Smooth muscle cell (in vitro differentiated cells): ENCODE results near the gene PSMD1. TPM values are rescaled to one million over a fixed set of nuclear protein-coding genes. Genes with fewer than 3 reads are reported as not detected.

Experiments
- DNase-seq: peaks from one replicate; lab custom pipeline; 2025; ENCODE audit not compliant: unreplicated experiment; lab: John Stamatoyannopoulos, UW
- H2AFZ ChIP-seq: fragments of 200-600 bp; sonication (generic); 2 replicates; pipeline ENCODE4 v1.6.0; 2016; ENCODE audit warnings: antibody characterized with exemption, low read depth, mild to moderate bottlenecking
- H3F3A ChIP-seq: fragments of 200-600 bp; sonication (generic); 2 replicates; pipeline ENCODE4 v1.6.0; 2017; ENCODE audit warnings: antibody characterized with exemption, low read depth
- H3K27ac ChIP-seq: fragments of 200-600 bp; sonication (generic); 2 replicates; pipeline ENCODE4 v1.5.1; 2016; ENCODE audit warnings: low read depth, mild to moderate bottlenecking
- H3K27me3 ChIP-seq: fragments of 200-600 bp; sonication (generic); 2 replicates; pipeline ENCODE4 v1.6.1; 2016; ENCODE audit warnings: low read depth, mild to moderate bottlenecking
- H3K36me3 ChIP-seq: fragments of 200-600 bp; sonication (generic); 2 replicates; pipeline ENCODE4 v1.5.1; 2016; ENCODE audit warnings: low read depth
- H3K4me1 ChIP-seq: fragments of 200-600 bp; sonication (generic); 2 replicates; pipeline ENCODE4 v1.5.1; 2016; ENCODE audit warnings: low read depth
- H3K4me2 ChIP-seq: fragments of 200-600 bp; sonication (generic); 2 replicates; pipeline ENCODE4 v1.6.0; 2016; ENCODE audit warnings: mild to moderate bottlenecking
- H3K4me3 ChIP-seq: fragments of 200-600 bp; sonication (generic); 2 replicates; pipeline ENCODE4 v1.5.1; 2016; ENCODE audit warnings: mild to moderate bottlenecking
- H3K79me2 ChIP-seq: fragments of 200-600 bp; sonication (generic); 2 replicates; pipeline ENCODE4 v1.6.0; 2016; ENCODE audit warnings: low read depth, mild to moderate bottlenecking
- H3K9ac ChIP-seq: fragments of 200-600 bp; sonication (generic); 2 replicates; pipeline ENCODE4 v1.6.0; 2016; ENCODE audit warnings: low read depth
- H3K9me3 ChIP-seq: fragments of 200-600 bp; sonication (generic); replicated peaks from 2 replicates; pipeline ENCODE4 v1.5.1; 2016; ENCODE audit warnings: low read depth
- H4K20me1 ChIP-seq: fragments of 200-600 bp; sonication (generic); 2 replicates; pipeline ENCODE4 v1.6.0; 2016; ENCODE audit warnings: low read depth
- CTCF ChIP-seq: fragments of 200-600 bp; sonication (generic); IDR thresholded peaks from 2 replicates; pipeline ENCODE4 v1.5.1; 2017; ENCODE audit warnings: borderline replicate concordance, mild to moderate bottlenecking, antibody characterized with exemption; ENCODE audit not compliant: insufficient read depth, poor library complexity, severe bottlenecking
- WGBS: methylation state at CpG from one replicate; pipeline ENCODE4 v1.1.7; 2016; ENCODE audit warnings: low lambda C conversion rate; 5-methylcytosine and 5-hydroxymethylcytosine counted together
- polyA plus RNA-seq: library from polyadenylated mRNA; unstranded; fragments of >200 nt; fragmentation: Nextera tagmentation; extraction: Ambion mirVana; gene quantifications from 2 replicates; pipeline ENCODE4 v1.2.1, GENCODE V29; 2016
- total RNA-seq: library from RNA; depleted of rRNA; stranded (reverse); fragments of >200 nt; gene quantifications from 2 replicates; pipeline ENCODE4 v1.2.3, GENCODE V29; 2014

Gene PSMD1
- total and polyA plus RNA-seq, 2 experiments from 2014 or later = 95.7 to 99.7 TPM

GRCh38 chr2:231041061-231041689 lies 15.5 kb upstream of the PSMD1 start:
- H3F3A ChIP-seq = no peaks in the 10 kb centered on the region
- H2AFZ ChIP-seq = no peak overlapping the region
- H3K9me3 ChIP-seq = no peaks in the 10 kb centered on the region
- H3K4me2 ChIP-seq = no peak overlapping the region
- H3K9ac ChIP-seq = no peak overlapping the region
- no peak overlapping the region for H3K4me3 ChIP-seq
- H4K20me1 ChIP-seq = no peaks in the 10 kb centered on the region
- no peak for TF ChIP-seq CTCF
- H3K4me1 ChIP-seq = no peaks in the 10 kb centered on the region
- no peak for DNase-seq
- H3K27ac ChIP-seq = no peak overlapping the region
- no peaks in the 10 kb centered on the region for H3K79me2 ChIP-seq
- peaks cover 45% of the 10 kb centered on the region for H3K27me3 ChIP-seq
- WGBS = 83% methylated on average over 8 of the region's 8 CpGs
- no peaks in the 10 kb centered on the region for H3K36me3 ChIP-seq

GRCh38 chr2:231043796-231044195 lies 12.9 kb upstream of the PSMD1 start:
- H3K27ac ChIP-seq = no peak overlapping the region
- H3K36me3 ChIP-seq = no peaks in the 10 kb centered on the region
- H3K9me3 ChIP-seq = no peaks in the 10 kb centered on the region
- TF ChIP-seq CTCF = no peak
- 95% methylated on average over 4 of the region's 4 CpGs for WGBS
- no peaks in the 10 kb centered on the region for H4K20me1 ChIP-seq
- H3K4me1 ChIP-seq = no peaks in the 10 kb centered on the region
- no peak for DNase-seq
- no peak overlapping the region for H3K4me2 ChIP-seq
- no peak overlapping the region for H3K9ac ChIP-seq
- peaks cover 25% of the 10 kb centered on the region for H3K27me3 ChIP-seq
- no peaks in the 10 kb centered on the region for H3F3A ChIP-seq
- H2AFZ ChIP-seq = no peak overlapping the region
- no peak overlapping the region for H3K4me3 ChIP-seq
- no peaks in the 10 kb centered on the region for H3K79me2 ChIP-seq

GRCh38 chr2:231046916-231047273 lies 9.8 kb upstream of the PSMD1 start:
- no peaks in the 10 kb centered on the region for H3K79me2 ChIP-seq
- no peaks in the 10 kb centered on the region for H3F3A ChIP-seq
- TF ChIP-seq CTCF = no peak
- H3K36me3 ChIP-seq = no peaks in the 10 kb centered on the region
- H3K4me1 ChIP-seq = no peaks in the 10 kb centered on the region
- 98% methylated on average over 5 of the region's 5 CpGs for WGBS
- H4K20me1 ChIP-seq = no peaks in the 10 kb centered on the region
- DNase-seq = no peak
- H3K4me2 ChIP-seq = no peak overlapping the region
- H2AFZ ChIP-seq = no peak overlapping the region
- H3K4me3 ChIP-seq = no peak overlapping the region
- no peaks in the 10 kb centered on the region for H3K9me3 ChIP-seq
- H3K27ac ChIP-seq = no peak overlapping the region
- no peaks in the 10 kb centered on the region for H3K27me3 ChIP-seq
- no peak overlapping the region for H3K9ac ChIP-seq

- H3K27me3 ChIP-seq = no peaks in the 10 kb centered on the region
- H3K4me3 ChIP-seq = no peak overlapping the region
- H3K36me3 ChIP-seq = no peaks in the 10 kb centered on the region
- no peaks in the 10 kb centered on the region for H3F3A ChIP-seq
- H3K27ac ChIP-seq = no peak overlapping the region
- no peak overlapping the region for H3K4me2 ChIP-seq
- H2AFZ ChIP-seq = no peak overlapping the region
- 84% methylated on average over 8 of the region's 8 CpGs for WGBS
- no peak for DNase-seq
- H4K20me1 ChIP-seq = no peaks in the 10 kb centered on the region
- H3K4me1 ChIP-seq = peaks cover 2% of the 10 kb centered on the region
- H3K9ac ChIP-seq = no peak overlapping the region
- no peak for TF ChIP-seq CTCF
- no peaks in the 10 kb centered on the region for H3K9me3 ChIP-seq
- no peaks in the 10 kb centered on the region for H3K79me2 ChIP-seq
These were observed 9.3 kb upstream of the PSMD1 start for GRCh38 chr2:231047274-231047922.
